Lower leg skin (tissue), 4 donors: ENCODE results near the gene RSPRY1. TPM values are rescaled to one million over a fixed set of nuclear protein-coding genes. Genes with fewer than 3 reads are reported as not detected.

Experiments used
- DNase-seq, 2 donors: peaks; one replicate each; pipeline ENCODE4 v3.0.0-alpha.2; 2019; ENCODE audit warnings: low spot score in 2 of 2
- H3K4me3 ChIP-seq: fragments of 200-600 bp; sonication (generic); 2 replicates; pipeline ENCODE4 v1.5.1; 2017; ENCODE audit warnings: mild to moderate bottlenecking, low read depth; ENCODE audit not compliant: poor library complexity, severe bottlenecking
- CTCF ChIP-seq, 3 donors: fragments of 450-650 bp; IDR thresholded peaks; one replicate each; pipeline ENCODE4 v1.5.1; 2016; ENCODE audit warnings: antibody characterized with exemption in 3 of 3, mild to moderate bottlenecking in 3 of 3, moderate library complexity in 2 of 3
- POLR2A ChIP-seq, 2 donors: fragments of 450-650 bp; IDR thresholded peaks; one replicate each; pipeline ENCODE4 v1.6.1; 2016 to 2017; ENCODE audit warnings: antibody characterized with exemption in 2 of 2, mild to moderate bottlenecking in 1 of 2, moderate library complexity in 1 of 2
- WGBS, 2 donors: methylation state at CpG; one replicate each; pipeline ENCODE4 v1.1.5; 2018; 5-methylcytosine and 5-hydroxymethylcytosine counted together
- intact Hi-C: fragments of 100-400 bp; cut with DNase I; formaldehyde crosslinking; loops from one replicate; pipeline ENCODE4 v1.15.0; 2023; ENCODE audit warnings: low total_unique reads
- total RNA-seq, 4 donors: library from RNA; depleted of rRNA; stranded (reverse); fragments of >200 nt; gene quantifications; one replicate each; pipeline ENCODE4 v1.1.0, GENCODE V29; 2016

RSPRY1 gene
- total RNA-seq, 4 donors from 2014 or later: 23.8 to 31.2 (median 26.8) TPM

- 94 to 97% methylated on average over 1 of the region's 1 CpG for WGBS, 2 donors
- DNase-seq: no peak
- intact Hi-C loops: no loop called here
Observed at GRCh38 chr16:57229079-57229478, 43.0 kb downstream of the RSPRY1 start.

GRCh38 chr16:57231821-57232350, 45.8 kb downstream of the RSPRY1 start:
- intact Hi-C loops: no loop called here
- WGBS, 2 donors: 46 to 53% methylated on average over 3 of the region's 3 CpGs
- TF ChIP-seq CTCF (IDR thresholded peaks at IDR 0.05): no peak
- TF ChIP-seq POLR2A (IDR thresholded peaks at IDR 0.05): no peak
- no peak overlapping the region for H3K4me3 ChIP-seq
- no peak for DNase-seq

More at GRCh38 chr16:57229079-57229478, 43.0 kb downstream of the RSPRY1 start:
- TF ChIP-seq POLR2A (IDR thresholded peaks at IDR 0.05): no peak
- TF ChIP-seq CTCF (IDR thresholded peaks at IDR 0.05): no peak
- no peak overlapping the region for H3K4me3 ChIP-seq

- H3K4me3 ChIP-seq: no peak overlapping the region
- TF ChIP-seq POLR2A (IDR thresholded peaks at IDR 0.05): no peak
- TF ChIP-seq CTCF (IDR thresholded peaks at IDR 0.05): no peak
- DNase-seq: no peak
- WGBS, 2 donors: 90 to 95% methylated on average over 9 of the region's 9 CpGs
- intact Hi-C loops: loop anchor here (2.0 kb wide), 1 partner anchor 13 kb away; no protein-coding TSS in a partner anchor
Observed at GRCh38 chr16:57233944-57234706, 48.0 kb downstream of the RSPRY1 start.

GRCh38 chr16:57234707-57235092, 48.6 kb downstream of the RSPRY1 start:
- DNase-seq: no peak
- no peak overlapping the region for H3K4me3 ChIP-seq
- TF ChIP-seq CTCF (IDR thresholded peaks at IDR 0.05) (no peak), POLR2A (IDR thresholded peaks at IDR 0.05) (no peak)
- intact Hi-C loops: loop anchor here (2.0 kb wide), 1 partner anchor 14 kb away; no protein-coding TSS in a partner anchor

GRCh38 chr16:57235128-57236021, 49.2 kb downstream of the RSPRY1 start:
- intact Hi-C loops: loop anchor here (2.0 kb wide), 1 partner anchor 15 kb away; no protein-coding TSS in a partner anchor
- 87 to 88% methylated on average over 8 of the region's 8 CpGs for WGBS, 2 donors
- H3K4me3 ChIP-seq: no peak overlapping the region
- no peak for DNase-seq
- TF ChIP-seq POLR2A (IDR thresholded peaks at IDR 0.05) (no peak), CTCF (IDR thresholded peaks at IDR 0.05) (no peak)
